ENCODE measurements around the gene SRD5A1.

DNA sequence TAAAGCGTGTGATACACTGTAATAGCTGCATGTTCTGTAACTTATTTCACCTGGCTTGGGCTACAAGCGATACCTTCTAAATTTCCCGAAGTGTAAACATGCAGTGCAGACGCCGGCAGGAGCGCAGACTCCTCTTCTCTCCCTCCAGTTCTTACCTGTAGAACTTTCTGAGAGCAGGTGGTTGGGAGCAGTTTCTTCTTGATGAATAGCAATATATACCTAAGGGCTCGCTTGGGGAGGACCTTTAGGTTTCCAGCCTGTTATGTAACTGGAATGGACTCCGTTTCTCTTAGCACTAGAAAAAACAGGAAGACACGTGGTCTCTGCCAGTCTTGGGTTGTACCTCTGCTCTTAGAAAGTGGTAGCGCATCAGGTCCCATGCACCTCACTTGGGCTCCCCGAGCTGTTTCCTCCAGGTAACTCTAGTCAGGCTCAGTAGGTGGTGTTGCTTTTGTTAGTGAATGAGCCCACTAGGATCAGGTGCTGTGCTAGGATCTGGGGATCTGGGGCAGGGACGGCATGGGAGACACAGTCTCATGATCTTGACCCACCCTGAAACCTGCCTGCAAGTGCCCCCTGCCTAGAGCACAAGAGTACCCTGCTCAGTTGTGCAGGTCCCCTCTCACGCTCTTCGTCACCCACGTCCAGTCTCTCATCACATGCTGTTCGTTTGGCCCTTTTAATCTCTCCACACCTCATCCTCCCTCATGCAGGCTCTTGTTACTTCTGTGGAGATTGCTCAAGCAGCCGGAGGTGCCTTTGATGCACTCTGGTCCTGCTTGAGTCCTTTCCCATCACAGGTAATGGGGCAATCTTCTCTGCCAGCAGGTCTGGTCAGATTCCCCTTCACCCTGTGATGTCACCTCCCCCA lies 82.8 kb downstream of the SRD5A1 start:
- TF ChIP-seq EZH2 (IDR thresholded peaks at IDR 0.05; ENCODE audit: low read depth, unreplicated experiment), result no peak
- TF ChIP-seq, protein P1, sequence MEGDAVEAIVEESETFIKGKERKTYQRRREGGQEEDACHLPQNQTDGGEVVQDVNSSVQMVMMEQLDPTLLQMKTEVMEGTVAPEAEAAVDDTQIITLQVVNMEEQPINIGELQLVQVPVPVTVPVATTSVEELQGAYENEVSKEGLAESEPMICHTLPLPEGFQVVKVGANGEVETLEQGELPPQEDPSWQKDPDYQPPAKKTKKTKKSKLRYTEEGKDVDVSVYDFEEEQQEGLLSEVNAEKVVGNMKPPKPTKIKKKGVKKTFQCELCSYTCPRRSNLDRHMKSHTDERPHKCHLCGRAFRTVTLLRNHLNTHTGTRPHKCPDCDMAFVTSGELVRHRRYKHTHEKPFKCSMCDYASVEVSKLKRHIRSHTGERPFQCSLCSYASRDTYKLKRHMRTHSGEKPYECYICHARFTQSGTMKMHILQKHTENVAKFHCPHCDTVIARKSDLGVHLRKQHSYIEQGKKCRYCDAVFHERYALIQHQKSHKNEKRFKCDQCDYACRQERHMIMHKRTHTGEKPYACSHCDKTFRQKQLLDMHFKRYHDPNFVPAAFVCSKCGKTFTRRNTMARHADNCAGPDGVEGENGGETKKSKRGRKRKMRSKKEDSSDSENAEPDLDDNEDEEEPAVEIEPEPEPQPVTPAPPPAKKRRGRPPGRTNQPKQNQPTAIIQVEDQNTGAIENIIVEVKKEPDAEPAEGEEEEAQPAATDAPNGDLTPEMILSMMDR (conservative IDR thresholded peaks at IDR 0.05; ENCODE audit: low read depth in 2 of 2), result no peak
- TF ChIP-seq CREB1 (CRISPR knock-in tag; IDR thresholded peaks at IDR 0.05; ENCODE audit: low read depth), result no peak
